CD8-positive, alpha-beta memory T cell (primary cell): Measurements from ENCODE around the gene RHOB. TPM values are rescaled to one million over a fixed set of nuclear protein-coding genes. Genes with fewer than 3 reads are reported as not detected.

Experiments
- CTCF ChIA-PET: fragments of 350-600 bp; sonication (Branson Sonifier 250); formaldehyde crosslinking; loops from one replicate; lab custom pipeline; 2021; ENCODE audit warnings: antibody characterized with exemption; lab: Charles Lee
- POLR2A ChIA-PET: fragments of 350-600 bp; sonication (Branson Sonifier 250); formaldehyde crosslinking; loops from one replicate; lab custom pipeline; 2021; ENCODE audit warnings: antibody characterized with exemption; lab: Charles Lee
- DNase-seq, 5 donors: peaks; one replicate each; pipeline versions ENCODE4 v3.0.0 to v3.0.0-alpha.2; 2020 to 2022; ENCODE audit warnings: mixed read lengths in 1 of 5
- H3K27ac ChIP-seq: one replicate; pipeline ENCODE4 v1.7.0; 2013; ENCODE audit warnings: low read depth, mild to moderate bottlenecking, low read length, moderate library complexity
- H3K27me3 ChIP-seq: 2 replicates; pipeline ENCODE4 v1.7.0; 2013; ENCODE audit warnings: low read length, mild to moderate bottlenecking; ENCODE audit not compliant: insufficient read depth, poor library complexity, severe bottlenecking
- H3K36me3 ChIP-seq: 2 replicates; pipeline ENCODE4 v1.7.0; 2013; ENCODE audit warnings: mild to moderate bottlenecking, low read length, moderate library complexity; ENCODE audit not compliant: insufficient read depth
- H3K4me1 ChIP-seq: 2 replicates; pipeline ENCODE4 v1.7.0; 2013; ENCODE audit warnings: mild to moderate bottlenecking, low read length, moderate library complexity; ENCODE audit not compliant: insufficient read depth
- H3K4me3 ChIP-seq: 2 replicates; pipeline ENCODE4 v1.7.0; 2013; ENCODE audit warnings: mild to moderate bottlenecking, low read length
- H3K9me3 ChIP-seq: 2 replicates; pipeline ENCODE4 v1.7.0; 2013; ENCODE audit warnings: mild to moderate bottlenecking, low read length
- H3K27ac Mint-ChIP-seq, 8 donors: one replicate each; pipeline ENCODE4 v1.8.0; 2020 to 2021; ENCODE audit warnings: mixed read lengths in 8 of 8, mild to moderate bottlenecking in 6 of 8, inconsistent platforms in 3 of 8, moderate library complexity in 3 of 8
- H3K27me3 Mint-ChIP-seq, 2 donors: one replicate each; pipeline ENCODE4 v1.8.0; 2020 to 2021; ENCODE audit warnings: mixed read lengths in 2 of 2, mild to moderate bottlenecking in 1 of 2, moderate library complexity in 1 of 2
- H3K36me3 Mint-ChIP-seq, 3 donors: one replicate each; pipeline ENCODE4 v1.8.0; 2020 to 2021; ENCODE audit warnings: mixed read lengths in 3 of 3, inconsistent platforms in 1 of 3, mild to moderate bottlenecking in 1 of 3
- H3K4me1 Mint-ChIP-seq, 3 donors: one replicate each; pipeline ENCODE4 v1.8.0; 2020 to 2021; ENCODE audit warnings: mixed read lengths in 3 of 3, inconsistent platforms in 1 of 3, mild to moderate bottlenecking in 1 of 3
- H3K4me3 Mint-ChIP-seq, 7 donors: one replicate each; pipeline ENCODE4 v1.8.0; 2020 to 2021; ENCODE audit warnings: mixed read lengths in 7 of 7, mild to moderate bottlenecking in 6 of 7, moderate library complexity in 4 of 7, inconsistent platforms in 2 of 7
- H3K9me3 Mint-ChIP-seq, 5 donors: one replicate each; pipeline ENCODE4 v1.8.0; 2020 to 2022; ENCODE audit warnings: mixed read lengths in 5 of 5, mild to moderate bottlenecking in 3 of 5, moderate library complexity in 2 of 5, inconsistent platforms in 1 of 5
- polyA plus RNA-seq: library from polyadenylated mRNA; unstranded; fragments of 300-500 nt; fragmentation: Illumina TruSeq; gene quantifications from one replicate; pipeline ENCODE4 v1.2.3, GENCODE V29; 2021
- total RNA-seq, 2 experiments: library from RNA; stranded (reverse); gene quantifications; one replicate each; pipeline ENCODE4 v1.2.3, GENCODE V29; 2021

The RHOB gene
- total and polyA plus RNA-seq, 3 experiments from 2014 or later, result 3.4 to 27.4 (median 27.4) TPM

DNA sequence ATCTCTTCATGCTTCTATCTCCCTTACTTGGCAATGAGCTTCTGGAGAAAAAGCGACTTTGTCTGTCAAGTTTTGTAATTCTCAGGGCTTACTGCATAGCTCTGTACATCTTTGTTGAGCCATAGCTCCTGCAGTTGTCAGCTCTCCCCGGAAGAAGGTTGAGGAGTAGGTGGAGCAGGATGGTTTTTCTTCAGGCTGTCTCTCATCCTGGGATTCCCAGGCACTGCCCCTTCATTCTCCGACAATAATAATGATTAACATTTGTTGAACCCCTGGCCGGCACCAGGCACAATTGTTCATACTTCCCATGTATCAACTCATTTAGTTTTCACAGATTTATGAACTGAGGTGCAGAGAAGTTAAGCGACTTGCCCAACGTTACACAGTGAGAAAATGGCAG lies 23.5 kb upstream of the RHOB start:
- CTCF ChIA-PET, result interaction anchor here (1.1 to 6.4 kb wide), 5 partner anchors 12 to 228 kb away, joined by 4 to 55 read pairs (median 4); partner anchors contain the start of gene HS1BP3
- Histone ChIP-seq H3K4me1 (peaks cover 18% of the 10 kb centered on the region), H3K36me3 (no peaks in the 10 kb centered on the region)

DNA sequence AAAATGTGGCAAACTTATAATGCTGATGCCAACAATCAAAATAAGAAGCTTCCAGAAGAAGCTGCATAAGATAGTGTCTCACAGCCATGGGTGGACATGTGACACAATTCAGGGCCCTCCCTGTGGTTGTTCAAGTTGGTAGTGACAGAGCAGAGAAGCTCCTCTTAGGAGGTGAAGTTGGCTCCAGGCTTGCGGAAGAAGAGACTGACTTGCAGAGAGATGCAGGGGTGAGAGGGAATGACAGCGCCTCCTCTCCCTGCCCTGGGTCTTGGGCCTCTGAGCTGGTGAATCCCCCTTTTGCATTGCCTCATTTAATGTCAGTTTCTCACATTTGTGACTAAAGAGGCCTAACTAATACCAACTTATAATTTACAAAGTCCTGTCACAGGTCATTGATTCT lies 23.0 kb upstream of the RHOB start:
- H3K9me3 Mint-ChIP-seq, result no peaks in the 10 kb centered on the region
- Histone ChIP-seq H3K4me1 (peaks cover 18% of the 10 kb centered on the region), H3K9me3 (no peaks in the 10 kb centered on the region), H3K36me3 (no peaks in the 10 kb centered on the region), H3K4me3 (no peak overlapping the region), H3K27me3 (no peaks in the 10 kb centered on the region), H3K27ac (no peak overlapping the region)
- no peak for DNase-seq
- no peaks in the 10 kb centered on the region for H3K36me3 Mint-ChIP-seq
- H3K4me1 Mint-ChIP-seq, result peaks cover 18 to 32% (median 24%) of the 10 kb centered on the region in 3 donors
- H3K4me3 Mint-ChIP-seq, result peak overlapping the region in 2 of 7 donors; percentile 34 to 43
- CTCF ChIA-PET, result interaction anchor here (1.2 to 6.4 kb wide), 6 partner anchors 9 to 238 kb away, joined by 3 to 55 read pairs (median 4); partner anchors contain the start of gene HS1BP3
- H3K27me3 Mint-ChIP-seq, result peaks cover 1 to 8% of the 10 kb centered on the region in 2 donors
- POLR2A ChIA-PET, result interaction anchor here (0.9 kb wide), 1 partner anchor 23 kb away, joined by 4 read pairs; the partner anchor contains the start of gene RHOB
- H3K27ac Mint-ChIP-seq, result peak overlapping the region in 4 of 8 donors; percentile 13 to 86 (median 76)

More for the DNA sequence above, 23.5 kb upstream of the RHOB start:
- Mint-ChIP-seq H3K9me3 (no peaks in the 10 kb centered on the region), H3K27me3 (peaks cover 1 to 8% of the 10 kb centered on the region in 2 donors), H3K27ac (peak overlapping the region in 3 of 8 donors; percentile 13 to 86 (median 52)), H3K4me3 (no peak overlapping the region), H3K4me1 (peaks cover 18 to 32% (median 24%) of the 10 kb centered on the region in 3 donors), H3K36me3 (no peaks in the 10 kb centered on the region)
- POLR2A ChIA-PET, result interaction anchor here (0.9 kb wide), 1 partner anchor 23 kb away, joined by 4 read pairs; the partner anchor contains the start of gene RHOB
- H3K27me3 ChIP-seq, result no peaks in the 10 kb centered on the region
- H3K4me3 ChIP-seq, result no peak overlapping the region
- no peak overlapping the region for H3K27ac ChIP-seq
- DNase-seq, result no peak
- no peaks in the 10 kb centered on the region for H3K9me3 ChIP-seq

DNA sequence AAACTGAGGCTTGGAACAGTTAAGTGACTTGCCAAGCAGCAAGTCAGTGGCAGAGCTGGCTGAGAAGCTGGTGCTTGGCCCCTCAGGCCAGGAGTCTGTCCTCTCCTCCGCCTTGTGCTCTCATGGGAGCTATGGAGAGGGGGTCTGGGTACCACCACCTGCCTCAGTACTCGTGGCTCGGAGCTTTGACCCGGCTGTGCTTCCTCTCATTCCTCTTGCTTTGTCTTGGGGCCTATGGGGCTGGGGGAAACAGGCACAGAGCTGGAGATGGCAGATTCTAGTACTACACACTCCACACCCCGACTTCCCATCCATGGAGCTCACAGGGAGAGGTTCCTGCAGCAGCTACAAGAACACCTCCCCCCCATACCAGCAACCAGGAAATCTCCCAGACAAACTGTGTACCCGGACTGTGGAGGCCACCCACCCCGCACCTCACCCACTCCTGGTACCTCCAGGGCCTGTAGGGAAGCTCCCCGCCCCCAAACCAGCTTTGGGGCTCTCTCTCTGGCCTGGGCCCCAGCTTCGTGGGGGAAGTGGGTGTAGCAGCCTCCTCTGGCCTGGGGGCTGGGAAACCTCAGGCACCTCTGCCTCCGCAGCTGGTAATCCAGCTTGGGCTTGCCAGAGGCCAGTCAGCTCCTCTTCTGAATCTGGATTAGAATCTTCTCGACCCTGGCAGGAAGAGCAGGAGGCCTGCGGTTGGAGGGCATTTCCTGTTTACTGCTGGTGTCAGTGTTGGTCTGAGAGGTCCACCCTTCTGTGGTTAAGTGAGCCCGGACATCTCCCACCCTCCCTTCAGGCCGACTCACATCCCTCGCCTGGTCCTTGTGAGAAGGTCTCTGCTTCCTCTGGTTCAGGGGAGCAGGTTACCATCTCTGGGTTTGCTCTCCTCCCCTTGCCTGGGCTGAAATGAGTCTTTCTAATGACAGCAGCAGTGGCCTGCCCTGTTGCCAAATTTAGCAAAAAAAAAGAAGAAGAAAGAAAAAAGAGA lies 22.3 kb upstream of the RHOB start:
- DNase-seq, result peak in 1 of 5 donors; percentile 3
- no peak overlapping the region for H3K4me3 ChIP-seq
- CTCF ChIA-PET, result interaction anchor here (1.2 to 6.4 kb wide), 7 partner anchors 8 to 237 kb away, joined by 3 to 55 read pairs (median 4); partner anchors contain the start of genes HS1BP3 and RHOB

DNA sequence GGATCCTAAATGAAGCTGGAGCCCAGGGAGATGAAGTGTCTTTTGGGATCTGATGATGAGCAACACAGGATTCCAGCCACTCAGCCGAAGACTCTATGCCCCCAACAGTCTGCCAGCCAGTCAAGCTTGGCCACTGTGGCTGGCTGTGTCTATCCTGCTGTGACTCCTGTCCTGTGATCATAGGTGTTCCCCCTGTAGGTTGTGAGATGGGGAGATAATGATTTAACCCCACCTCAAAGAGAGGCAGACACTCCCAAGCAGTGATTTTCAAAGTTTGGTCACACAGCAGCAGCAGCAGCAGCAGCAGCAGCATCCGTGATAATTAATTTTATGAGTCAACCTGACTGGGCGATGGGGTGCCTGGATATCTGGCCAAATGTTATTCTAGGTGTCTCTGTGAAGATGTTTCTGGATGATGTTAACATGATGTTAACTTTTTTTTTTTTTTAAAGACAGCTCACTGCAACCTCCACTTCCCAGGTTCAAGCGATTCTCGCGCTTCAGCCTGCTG lies 21.4 kb upstream of the RHOB start:
- no peak for DNase-seq
- H3K9me3 ChIP-seq, result no peaks in the 10 kb centered on the region
- H3K27me3 ChIP-seq, result no peaks in the 10 kb centered on the region
- CTCF ChIA-PET, result interaction anchor here (0.9 to 2.0 kb wide), 4 partner anchors 13 to 226 kb away, joined by 3 to 9 read pairs (median 4); partner anchors contain the start of genes HS1BP3 and RHOB
- Mint-ChIP-seq H3K4me1 (peaks cover 18 to 32% (median 24%) of the 10 kb centered on the region in 3 donors), H3K27ac (peak overlapping the region in 7 of 8 donors; percentile 21 to 87 (median 81)), H3K9me3 (no peaks in the 10 kb centered on the region), H3K4me3 (peak overlapping the region in 6 of 7 donors; percentile 12 to 78 (median 47)), H3K27me3 (peaks cover 1 to 3% of the 10 kb centered on the region in 2 donors), H3K36me3 (no peaks in the 10 kb centered on the region)
- POLR2A ChIA-PET, result no interaction called here
- H3K36me3 ChIP-seq, result no peaks in the 10 kb centered on the region
- H3K4me1 ChIP-seq, result peaks cover 18% of the 10 kb centered on the region
- H3K4me3 ChIP-seq, result no peak overlapping the region
- no peak overlapping the region for H3K27ac ChIP-seq

More for the DNA sequence above, 22.3 kb upstream of the RHOB start:
- Histone ChIP-seq H3K27ac (peak overlapping the region; percentile 38), H3K36me3 (no peaks in the 10 kb centered on the region), H3K27me3 (no peaks in the 10 kb centered on the region), H3K9me3 (no peaks in the 10 kb centered on the region), H3K4me1 (peaks cover 18% of the 10 kb centered on the region)
- Mint-ChIP-seq H3K4me1 (peaks cover 18 to 32% (median 24%) of the 10 kb centered on the region in 3 donors), H3K9me3 (no peaks in the 10 kb centered on the region), H3K27me3 (peaks cover 1 to 8% of the 10 kb centered on the region in 2 donors), H3K4me3 (peak overlapping the region in 6 of 7 donors; percentile 11 to 66 (median 45)), H3K27ac (peak overlapping the region in 7 of 8 donors; percentile 21 to 87 (median 82)), H3K36me3 (no peaks in the 10 kb centered on the region)
- POLR2A ChIA-PET, result interaction anchor here (0.9 kb wide), 1 partner anchor 22 kb away, joined by 4 read pairs; the partner anchor contains the start of gene RHOB

DNA sequence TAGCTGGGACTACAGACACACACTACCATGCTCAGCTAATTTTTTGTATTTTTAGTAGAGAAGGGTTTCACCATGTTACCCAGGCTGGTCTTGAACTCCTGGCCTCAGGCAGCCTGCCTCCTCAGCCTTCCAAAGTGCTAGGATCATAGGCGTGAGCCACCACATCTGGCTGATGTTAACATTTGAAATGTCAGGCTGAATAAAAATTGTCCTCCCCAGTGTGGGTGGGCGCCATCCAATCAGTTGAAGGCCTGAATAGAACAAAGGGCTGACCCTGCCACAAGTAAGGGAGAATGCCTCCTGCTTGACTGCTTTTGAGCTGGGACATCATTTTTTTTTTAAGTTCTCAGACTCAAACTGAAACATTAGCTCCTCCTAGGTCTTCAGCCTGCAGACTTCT lies 21.0 kb upstream of the RHOB start:
- H3K9me3 Mint-ChIP-seq, result no peaks in the 10 kb centered on the region
- DNase-seq, result no peak
- no peak overlapping the region for H3K4me3 ChIP-seq
- peaks cover 18 to 32% (median 24%) of the 10 kb centered on the region in 3 donors for H3K4me1 Mint-ChIP-seq
- POLR2A ChIA-PET, result no interaction called here
- CTCF ChIA-PET, result interaction anchor here (0.9 to 1.9 kb wide), 2 partner anchors 13 to 14 kb away, joined by 3 to 9 read pairs; no protein-coding TSS in a partner anchor
- no peaks in the 10 kb centered on the region for H3K27me3 ChIP-seq
- H3K36me3 Mint-ChIP-seq, result no peaks in the 10 kb centered on the region
- no peaks in the 10 kb centered on the region for H3K9me3 ChIP-seq
- H3K36me3 ChIP-seq, result no peaks in the 10 kb centered on the region
- H3K4me3 Mint-ChIP-seq, result peak overlapping the region in 3 of 7 donors; percentile 13 to 78 (median 32)
- H3K27ac Mint-ChIP-seq, result peak overlapping the region in 3 of 8 donors; percentile 18 to 87 (median 32)
- no peak overlapping the region for H3K27ac ChIP-seq
- peaks cover 1 to 3% of the 10 kb centered on the region in 2 donors for H3K27me3 Mint-ChIP-seq
- peaks cover 18% of the 10 kb centered on the region for H3K4me1 ChIP-seq

DNA sequence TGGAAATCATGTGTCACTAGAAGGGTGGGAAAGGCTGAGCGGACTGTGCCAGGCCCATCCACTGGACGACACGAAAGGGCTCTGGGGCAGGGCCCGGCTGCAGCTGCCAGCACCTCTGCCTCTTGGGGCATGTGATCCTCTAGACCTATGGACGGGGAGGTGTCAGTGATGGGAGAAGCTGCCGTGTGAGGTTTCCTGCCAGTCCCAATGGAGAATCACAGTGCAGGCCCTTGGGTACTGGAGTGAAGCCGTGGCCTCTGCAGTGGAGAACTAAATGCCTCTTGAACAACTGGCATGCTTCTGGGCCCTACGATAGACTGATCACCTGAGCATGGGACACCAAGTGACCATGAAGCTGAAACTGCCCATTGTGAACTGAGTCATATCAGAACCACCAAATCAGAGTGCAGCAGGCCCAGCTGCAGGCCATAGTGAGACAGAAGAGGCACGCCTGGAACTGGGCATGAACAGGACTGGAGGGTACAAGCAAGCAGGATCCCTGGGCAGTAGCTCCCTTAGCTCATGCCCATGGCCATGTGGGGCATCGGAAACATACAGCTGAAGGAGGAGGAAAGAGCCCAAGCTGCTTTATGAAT lies 18.8 kb upstream of the RHOB start:
- Histone ChIP-seq H3K4me1 (peaks cover 18% of the 10 kb centered on the region), H3K9me3 (no peaks in the 10 kb centered on the region), H3K27me3 (no peaks in the 10 kb centered on the region), H3K36me3 (no peaks in the 10 kb centered on the region), H3K27ac (no peak overlapping the region), H3K4me3 (no peak overlapping the region)
- H3K4me3 Mint-ChIP-seq, result no peak overlapping the region
- H3K27me3 Mint-ChIP-seq, result peaks cover 0 to 4% of the 10 kb centered on the region in 2 donors
- POLR2A ChIA-PET, result no interaction called here
- CTCF ChIA-PET, result interaction anchor here (1.4 kb wide), 1 partner anchor 16 kb away, joined by 3 read pairs; no protein-coding TSS in a partner anchor
- H3K27ac Mint-ChIP-seq, result peak overlapping the region in 1 of 8 donors; percentile 12
- no peak for DNase-seq
- peaks cover 18 to 32% (median 24%) of the 10 kb centered on the region in 3 donors for H3K4me1 Mint-ChIP-seq
- no peaks in the 10 kb centered on the region for H3K9me3 Mint-ChIP-seq
- H3K36me3 Mint-ChIP-seq, result no peaks in the 10 kb centered on the region

DNA sequence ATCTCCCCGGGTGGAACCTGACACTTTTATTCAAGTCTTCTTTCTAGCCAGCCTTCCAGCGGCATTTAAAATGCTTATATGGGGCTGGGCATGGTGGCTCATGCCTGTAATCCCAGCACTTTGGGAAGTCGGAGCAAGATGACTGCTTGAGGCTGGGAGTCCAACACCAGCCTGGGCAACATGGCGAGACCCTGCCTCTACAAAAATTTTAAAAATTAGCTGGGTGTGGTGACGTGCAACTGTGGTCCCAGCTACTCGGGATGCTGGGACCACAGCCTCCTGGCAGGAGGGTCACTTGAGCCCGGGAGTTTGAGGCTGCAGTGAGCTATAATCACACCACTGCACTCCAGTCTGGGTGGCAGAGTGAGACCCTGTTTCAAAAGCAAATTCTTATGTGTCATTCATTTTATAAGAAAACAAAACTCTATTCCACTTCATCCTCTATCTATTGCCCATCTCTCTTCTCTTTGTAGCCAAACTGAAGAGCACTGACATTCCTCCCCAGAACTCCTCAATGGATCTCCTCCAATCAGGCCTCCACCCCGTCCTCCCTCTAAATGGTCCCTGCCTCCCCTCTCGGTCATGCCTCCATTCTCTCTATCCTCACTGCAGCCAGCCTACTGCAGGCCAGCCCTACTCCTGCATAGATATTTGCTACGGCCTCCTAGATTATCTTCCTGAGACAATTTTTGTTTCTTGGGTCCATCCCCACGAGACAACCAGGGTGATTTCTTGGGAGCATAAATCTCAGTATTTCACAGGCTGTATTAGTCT lies 18.0 kb upstream of the RHOB start:
- Mint-ChIP-seq H3K4me1 (peaks cover 17 to 23% (median 18%) of the 10 kb centered on the region in 3 donors), H3K27ac (peak overlapping the region in 1 of 8 donors; percentile 10), H3K36me3 (no peaks in the 10 kb centered on the region), H3K27me3 (peaks cover 3 to 6% of the 10 kb centered on the region in 2 donors), H3K9me3 (no peaks in the 10 kb centered on the region), H3K4me3 (no peak overlapping the region)
- Histone ChIP-seq H3K4me1 (peaks cover 15% of the 10 kb centered on the region), H3K4me3 (no peak overlapping the region), H3K27ac (no peak overlapping the region), H3K27me3 (no peaks in the 10 kb centered on the region), H3K9me3 (no peaks in the 10 kb centered on the region), H3K36me3 (no peaks in the 10 kb centered on the region)
- ChIA-PET CTCF (no interaction called here), POLR2A (no interaction called here)
- DNase-seq, result no peak
